Measurements from ENCODE around the gene CCDC78.
A peak's percentile ranks its signal among the peaks of the same experiment; 100 is the strongest.
"Not testable (repeated sequence)": the region's sequence is repeated elsewhere in the genome, so short reads cannot be mapped to it uniquely, and the experiment has no call there.

The CCDC78 gene

GRCh38 chr16:760545-761343, 34.5 kb upstream of the CCDC78 start, which contains the start of gene MSLN:
Gene MSLN, plus strand, starts transcription at chr16:760734. Its CDS starts 1,947 bp downstream, at chr16:762681.
- peak; percentile 51 for DNase-seq

GRCh38 chr16:760065-760464, 33.8 kb upstream of the CCDC78 start:
- DNase-seq: no peak

- DNase-seq: no peak
Observed at GRCh38 chr16:759110-759910, 33.1 kb upstream of the CCDC78 start.

- DNase-seq: no peak
Observed at GRCh38 chr16:756428-756827, 30.2 kb upstream of the CCDC78 start.

- DNase-seq: no peak
Observed at GRCh38 chr16:754656-755055, 28.4 kb upstream of the CCDC78 start.

- DNase-seq: not testable (repeated sequence)
Observed at GRCh38 chr16:754121-754607, 27.9 kb upstream of the CCDC78 start.

GRCh38 chr16:752007-752312, 25.7 kb upstream of the CCDC78 start:
- no peak for DNase-seq

- DNase-seq: no peak
Observed at GRCh38 chr16:751152-752006, 25.1 kb upstream of the CCDC78 start.

- DNase-seq: no peak
Observed at GRCh38 chr16:750485-750884, 24.2 kb upstream of the CCDC78 start.

GRCh38 chr16:749010-749409, 22.8 kb upstream of the CCDC78 start:
- no peak for DNase-seq

GRCh38 chr16:747978-748746, 21.9 kb upstream of the CCDC78 start:
- no peak for DNase-seq

- no peak for DNase-seq
Observed at GRCh38 chr16:746637-747036, 20.4 kb upstream of the CCDC78 start.

GRCh38 chr16:745739-746138, 19.5 kb upstream of the CCDC78 start:
- DNase-seq: no peak

GRCh38 chr16:743794-744500, 17.7 kb upstream of the CCDC78 start:
- no peak for DNase-seq

GRCh38 chr16:742894-743293, 16.7 kb upstream of the CCDC78 start:
- not testable (repeated sequence) for DNase-seq

GRCh38 chr16:741986-742629, 15.9 kb upstream of the CCDC78 start:
- no peak for DNase-seq

GRCh38 chr16:740764-741505, 14.7 kb upstream of the CCDC78 start, which contains the start of gene CIAO3:
Gene CIAO3, minus strand, starts transcription at chr16:740997. Its CDS starts 12 bp downstream, at chr16:740985.
- peak; percentile 91 for DNase-seq

GRCh38 chr16:740459-740763, 14.2 kb upstream of the CCDC78 start:
- no peak for DNase-seq

GRCh38 chr16:739560-740458, 13.6 kb upstream of the CCDC78 start:
- DNase-seq: no peak

Data from T1000 (cell line).